Measurements from ENCODE around the gene PPFIA4.
"Not testable (repeated sequence)": the region's sequence is repeated elsewhere in the genome, so short reads cannot be mapped to it uniquely, and the experiment has no call there.

Gene PPFIA4

DNA sequence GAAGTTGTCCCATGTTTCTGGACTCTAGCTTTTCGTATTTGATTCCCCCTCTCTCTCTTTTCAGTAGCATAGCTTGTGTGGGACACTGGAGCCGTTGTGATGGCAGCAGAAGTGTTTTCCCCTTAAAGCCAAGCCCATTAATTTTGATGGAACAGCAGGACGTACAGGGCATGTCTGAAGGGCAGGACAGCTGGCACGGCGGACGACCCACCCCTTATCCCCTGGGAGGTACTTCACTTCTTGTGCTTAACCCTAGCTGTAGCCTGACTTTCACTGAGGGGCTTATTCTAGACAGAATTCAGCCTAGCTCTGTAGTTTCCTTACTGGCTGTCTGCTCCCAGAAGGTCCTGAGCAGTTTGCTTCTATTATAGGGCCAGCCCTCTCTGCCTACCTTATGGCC lies 8.6 kb upstream of the PPFIA4 start:
- TF ChIP-seq, protein P1, sequence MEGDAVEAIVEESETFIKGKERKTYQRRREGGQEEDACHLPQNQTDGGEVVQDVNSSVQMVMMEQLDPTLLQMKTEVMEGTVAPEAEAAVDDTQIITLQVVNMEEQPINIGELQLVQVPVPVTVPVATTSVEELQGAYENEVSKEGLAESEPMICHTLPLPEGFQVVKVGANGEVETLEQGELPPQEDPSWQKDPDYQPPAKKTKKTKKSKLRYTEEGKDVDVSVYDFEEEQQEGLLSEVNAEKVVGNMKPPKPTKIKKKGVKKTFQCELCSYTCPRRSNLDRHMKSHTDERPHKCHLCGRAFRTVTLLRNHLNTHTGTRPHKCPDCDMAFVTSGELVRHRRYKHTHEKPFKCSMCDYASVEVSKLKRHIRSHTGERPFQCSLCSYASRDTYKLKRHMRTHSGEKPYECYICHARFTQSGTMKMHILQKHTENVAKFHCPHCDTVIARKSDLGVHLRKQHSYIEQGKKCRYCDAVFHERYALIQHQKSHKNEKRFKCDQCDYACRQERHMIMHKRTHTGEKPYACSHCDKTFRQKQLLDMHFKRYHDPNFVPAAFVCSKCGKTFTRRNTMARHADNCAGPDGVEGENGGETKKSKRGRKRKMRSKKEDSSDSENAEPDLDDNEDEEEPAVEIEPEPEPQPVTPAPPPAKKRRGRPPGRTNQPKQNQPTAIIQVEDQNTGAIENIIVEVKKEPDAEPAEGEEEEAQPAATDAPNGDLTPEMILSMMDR (IDR thresholded peaks at IDR 0.05; ENCODE audit: low read depth, low read length) = no peak
- no peak overlapping the region for H3K4me3 ChIP-seq (ENCODE audit: low read depth, low read length)

DNA sequence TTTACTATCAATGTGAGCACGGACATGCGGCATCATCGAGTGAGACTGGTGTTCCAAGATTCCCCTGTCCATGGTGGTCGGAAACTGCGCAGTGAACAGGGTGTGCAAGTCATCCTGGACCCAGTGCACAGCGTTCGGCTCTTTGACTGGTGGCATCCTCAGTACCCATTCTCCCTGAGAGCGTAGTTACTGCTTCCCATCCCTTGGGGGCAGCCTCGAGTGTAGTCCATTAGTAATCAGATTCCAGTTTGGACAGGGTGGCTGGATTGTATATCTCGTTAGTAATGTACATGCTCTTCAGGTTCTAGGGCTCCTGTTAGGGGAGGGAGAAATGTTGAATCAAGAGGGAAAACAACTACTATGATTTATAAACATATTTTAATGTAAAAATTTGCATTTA lies 3.4 kb upstream of the PPFIA4 start:
- not testable (repeated sequence) for H3K4me3 ChIP-seq (ENCODE audit: low read depth, low read length)

DNA sequence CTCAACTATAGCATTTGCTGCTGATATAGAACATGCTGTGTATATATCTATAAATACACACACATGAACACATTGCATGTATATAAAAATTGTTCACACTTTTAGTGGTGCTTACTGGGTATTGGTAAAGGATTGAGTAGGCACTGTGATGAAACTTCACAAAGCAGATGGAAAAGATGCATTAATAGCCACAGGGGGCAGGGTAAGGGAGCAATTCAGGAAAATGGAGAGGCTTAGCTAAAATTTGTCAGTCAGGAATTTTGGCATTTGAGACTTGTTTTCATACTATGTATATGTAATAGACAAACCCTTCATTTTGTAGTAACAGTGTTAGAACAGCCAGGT lies 633 bp upstream of the PPFIA4 start:
- TF ChIP-seq, protein P1 (IDR thresholded peaks at IDR 0.05; ENCODE audit: low read depth, low read length) = no peak
- H3K4me3 ChIP-seq (ENCODE audit: low read depth, low read length) = no peak overlapping the region

DNA sequence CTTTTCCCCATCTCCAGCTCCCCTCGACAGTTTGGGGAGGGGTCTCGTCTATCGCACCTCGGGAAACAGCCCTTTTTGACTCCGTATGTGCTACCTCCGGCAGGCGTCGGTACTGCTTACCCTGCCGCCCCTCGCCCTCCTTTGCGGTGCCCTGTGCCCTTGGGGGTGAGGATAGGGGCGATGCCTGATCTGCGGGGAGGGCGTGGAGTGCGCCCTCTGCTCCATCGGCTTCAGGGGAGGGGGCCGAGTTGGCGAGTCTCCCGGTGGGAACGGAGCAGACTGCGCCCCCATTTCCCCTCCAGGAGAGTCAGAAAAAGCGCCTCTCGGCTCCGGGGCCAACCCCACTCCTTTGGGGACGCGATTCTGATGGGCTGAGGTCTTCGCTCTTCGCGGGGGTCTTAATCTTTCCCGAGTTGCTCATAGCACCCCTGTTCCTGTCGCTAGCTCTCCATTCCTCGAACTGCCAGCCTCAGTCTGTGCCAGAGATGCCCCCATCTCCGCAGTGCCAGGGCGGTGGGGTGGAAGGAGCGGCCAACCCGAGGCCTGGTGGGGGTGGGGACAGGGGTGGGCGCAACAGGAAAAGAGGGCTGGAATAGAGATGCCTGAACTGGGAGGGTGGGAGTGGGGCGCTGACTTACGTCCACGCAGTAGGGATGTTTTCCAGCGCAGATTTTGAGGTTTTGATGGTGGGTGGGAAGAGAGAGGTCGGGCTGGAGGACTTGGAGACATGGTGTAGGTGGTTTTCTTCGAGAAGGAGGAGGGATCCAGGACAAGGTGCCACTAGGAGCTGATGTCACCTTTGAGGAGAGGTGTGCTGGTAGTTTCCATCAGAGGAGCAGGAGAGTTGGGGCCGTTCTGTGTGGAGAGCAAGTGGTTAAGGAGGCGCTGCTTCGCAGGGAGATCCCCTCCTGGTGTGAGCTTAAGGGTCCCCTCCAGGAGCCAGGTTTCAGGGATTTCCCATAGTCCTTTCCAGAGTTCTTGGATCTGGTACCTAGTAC lies 674 bp downstream of the PPFIA4 start:
- H3K4me3 ChIP-seq (ENCODE audit: low read depth, low read length) = peak overlapping the region; percentile 79
- TF ChIP-seq, protein P1 (IDR thresholded peaks at IDR 0.05; ENCODE audit: low read depth, low read length) = no peak

DNA sequence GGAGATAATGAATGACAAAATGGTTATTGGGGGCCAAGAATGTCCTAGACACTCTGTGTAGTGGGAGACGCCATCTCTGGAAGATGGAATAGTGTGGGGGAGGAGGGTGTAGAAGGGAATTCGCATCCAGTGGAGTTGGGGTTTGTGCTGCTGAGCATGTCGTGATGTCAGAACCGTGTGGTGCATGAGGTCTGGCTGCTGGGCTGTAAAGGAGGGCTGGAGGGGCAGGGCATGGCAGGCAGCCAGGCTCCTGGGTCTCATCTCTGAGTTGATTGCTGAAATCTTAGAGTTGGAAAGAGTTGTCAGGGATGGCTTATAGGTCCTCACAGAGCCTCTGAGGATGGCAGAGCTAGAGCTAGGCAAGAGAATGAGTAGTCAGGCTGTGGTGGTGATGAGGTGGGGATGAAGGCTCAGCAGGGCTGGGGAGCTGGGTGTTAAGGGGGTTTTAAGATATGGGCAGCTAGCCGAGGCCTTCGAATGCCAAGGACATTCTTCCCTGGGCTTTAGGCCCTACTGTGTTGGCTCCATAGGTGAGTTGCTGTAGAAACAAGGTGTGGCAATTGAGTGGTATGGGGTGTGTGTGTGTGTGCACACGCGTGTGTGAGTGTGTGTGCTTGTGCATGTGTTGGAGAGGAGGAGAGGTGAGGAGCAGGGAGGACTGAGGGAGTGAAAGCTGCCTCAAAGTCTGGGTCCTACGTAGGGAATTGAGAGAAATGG lies 1.9 kb downstream of the PPFIA4 start:
- H3K4me3 ChIP-seq (ENCODE audit: low read depth, low read length) = no peak overlapping the region
- TF ChIP-seq, protein P1 (IDR thresholded peaks at IDR 0.05; ENCODE audit: low read depth, low read length) = no peak

DNA sequence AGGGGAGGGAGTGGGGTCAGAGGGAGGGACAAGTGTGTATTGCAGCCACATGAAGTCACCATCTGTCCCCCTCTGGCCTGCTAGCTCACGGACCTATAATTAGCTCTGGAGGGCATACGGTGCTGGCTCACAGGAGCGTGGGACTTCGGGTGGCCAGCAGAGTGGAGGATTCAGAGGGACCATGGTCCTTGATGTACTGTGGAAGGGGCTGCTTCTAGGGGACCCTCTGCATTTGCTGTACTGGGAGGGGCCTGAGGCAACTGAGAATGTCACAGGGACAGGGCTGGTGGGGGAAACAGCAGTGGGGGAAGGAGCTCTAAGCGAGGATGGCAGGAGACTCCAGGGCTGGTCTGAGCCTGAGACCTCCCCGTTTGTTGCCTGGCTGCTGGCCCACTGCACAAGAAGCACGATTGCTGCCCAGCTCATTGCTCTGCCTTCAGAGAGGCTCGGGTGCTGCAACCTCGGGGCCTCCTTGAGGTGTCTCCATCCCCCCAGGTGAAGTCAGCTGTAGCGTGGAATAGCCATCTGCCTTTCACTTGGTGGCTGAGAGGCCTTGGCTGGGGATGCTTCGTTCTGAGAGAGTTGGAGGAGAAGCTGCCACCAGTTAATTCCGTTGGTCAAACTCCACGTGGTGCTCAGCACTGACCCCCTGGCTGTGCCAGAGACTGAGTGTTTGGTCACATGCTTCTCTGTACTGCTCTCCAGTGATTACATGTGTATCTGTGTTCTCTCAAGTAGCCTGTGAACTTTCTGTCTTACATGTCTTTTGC lies 2.7 kb downstream of the PPFIA4 start:
- H3K4me3 ChIP-seq (ENCODE audit: low read depth, low read length) = no peak overlapping the region
- TF ChIP-seq, protein P1 (IDR thresholded peaks at IDR 0.05; ENCODE audit: low read depth, low read length) = no peak

DNA sequence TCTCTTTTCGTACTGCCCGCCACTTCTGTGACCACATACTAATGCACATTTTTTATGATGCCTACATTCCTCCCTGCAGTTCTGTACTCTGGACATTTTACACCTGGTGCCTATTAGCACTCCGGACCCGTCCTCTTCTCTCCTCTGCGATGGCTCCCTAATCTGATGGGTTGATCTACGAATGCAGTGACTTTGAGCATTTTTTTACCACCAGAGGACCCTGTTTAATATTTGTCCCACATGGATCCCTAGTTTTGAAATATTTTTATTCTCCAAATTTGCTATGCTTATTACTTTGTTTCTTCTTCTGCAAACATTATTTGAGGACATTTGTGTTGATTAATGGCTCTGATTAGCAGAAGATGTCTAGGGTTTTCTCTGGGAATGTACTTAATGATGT lies 5.2 kb downstream of the PPFIA4 start:
- TF ChIP-seq, protein P1 (IDR thresholded peaks at IDR 0.05; ENCODE audit: low read depth, low read length) = peak; percentile 9; the same call in 1 of the 2 replicates
- no peak overlapping the region for H3K4me3 ChIP-seq (ENCODE audit: low read depth, low read length)

Measured in WI38 (cell line).